GM12878 (cell line): ENCODE results near the gene SPC24. TPM values are rescaled to one million over a fixed set of nuclear protein-coding genes. Genes with fewer than 3 reads are reported as not detected.

ENCODE experiments used
- ATAC-seq: fragments of 200-7000 bp; cut with Tn5 transposase; 3 replicates; pipeline ENCODE4 v1.9.1; 2020; ENCODE audit warnings: mild to moderate bottlenecking, moderate library complexity
- BruUV-seq: library from RNA; stranded (reverse); fragments of 400-500 nt; replicated peaks from 2 replicates; lab custom pipeline; 2021; lab: Mats Ljungman, UMichigan
- CTCF ChIA-PET: fragments of 300-600 bp; sonication (Branson Sonifier 250); formaldehyde crosslinking; extraction: SDS; loops from one replicate; lab custom pipeline; 2021; ENCODE audit warnings: inconsistent platforms; lab: Yijun Ruan, JAX
- POLR2A ChIA-PET: fragments of 350-600 bp; formaldehyde crosslinking; extraction: SDS; loops from one replicate; lab custom pipeline; 2021; ENCODE audit warnings: inconsistent platforms; lab: Charles Lee
- RAD21 ChIA-PET: fragments of 300-600 bp; sonication (Branson Sonifier 250); formaldehyde crosslinking; loops from one replicate; lab custom pipeline; 2023; ENCODE audit warnings: antibody characterized with exemption; ENCODE audit not compliant: unreplicated experiment; lab: Charles Lee
- SMC1A ChIA-PET: fragments of 300-600 bp; sonication (Branson Sonifier 250); formaldehyde crosslinking; loops from one replicate; lab custom pipeline; 2023; ENCODE audit not compliant: unreplicated experiment, uncharacterized antibody; lab: Charles Lee
- DNase-seq: peaks from one replicate; pipeline ENCODE4 v3.0.0-alpha.2; 2011; ENCODE audit warnings: low read depth, low spot score
- FAIRE-seq: peaks from 3 replicates; lab custom pipeline; 2011; peaks lifted over from hg19 to GRCh38; lab: Jason Lieb, UNC
- H2AFZ ChIP-seq: 2 replicates; pipeline ENCODE4 v1.6.0; 2011; ENCODE audit warnings: low read depth, low read length, control low read depth; ENCODE audit not compliant: control insufficient read depth
- H3K27ac ChIP-seq: 2 replicates; pipeline ENCODE4 v1.5.1; 2011; ENCODE audit warnings: control low read depth; ENCODE audit not compliant: control insufficient read depth, insufficient read depth
- H3K27me3 ChIP-seq, 2 experiments: replicated peaks in 1 of 2; 2 replicates each; pipeline versions ENCODE4 v1.6.0 to v1.6.1; 2011; ENCODE audit warnings: low read length in 1 of 2; ENCODE audit not compliant: control insufficient read depth in 2 of 2, insufficient read depth in 2 of 2
- H3K36me3 ChIP-seq, 2 experiments: 2 replicates each; pipeline ENCODE4 v1.5.1; 2011; ENCODE audit warnings: low read length in 1 of 2; ENCODE audit not compliant: control insufficient read depth in 2 of 2, insufficient read depth in 2 of 2
- H3K4me1 ChIP-seq: 2 replicates; pipeline ENCODE4 v1.6.1; 2011; ENCODE audit warnings: mild to moderate bottlenecking, low read length, moderate library complexity, mixed read lengths; ENCODE audit not compliant: control insufficient read depth, insufficient read depth
- H3K4me2 ChIP-seq: 2 replicates; pipeline ENCODE4 v1.6.0; 2011; ENCODE audit warnings: control low read depth; ENCODE audit not compliant: control insufficient read depth, insufficient read depth
- H3K4me3 ChIP-seq: fragments of 200-600 bp; sonication (generic); 2 replicates; pipeline ENCODE4 v1.5.1; 2016
- H3K79me2 ChIP-seq: 2 replicates; pipeline ENCODE4 v1.6.0; 2011; ENCODE audit warnings: low read length; ENCODE audit not compliant: control insufficient read depth, insufficient read depth
- H3K9ac ChIP-seq: 2 replicates; pipeline ENCODE4 v1.8.0; 2011; ENCODE audit warnings: low read length, control low read depth, mixed read lengths; ENCODE audit not compliant: control insufficient read depth, insufficient read depth
- H3K9me3 ChIP-seq: replicated peaks from 3 replicates; pipeline ENCODE4 v1.5.1; 2011; ENCODE audit warnings: mild to moderate bottlenecking, low read length; ENCODE audit not compliant: control insufficient read depth, insufficient read depth
- H4K20me1 ChIP-seq: 2 replicates; pipeline ENCODE4 v1.6.0; 2011; ENCODE audit not compliant: control insufficient read depth, insufficient read depth
- BCL11A ChIP-seq: IDR thresholded peaks from 2 replicates; pipeline ENCODE4 v1.6.1; 2011; ENCODE audit warnings: low read depth, low read length
- CEBPB ChIP-seq, 2 experiments: fragments of 150-350 bp in 1 of 2; IDR thresholded peaks; 2 replicates each; pipeline ENCODE4 v1.6.1; 2012 to 2014; ENCODE audit warnings: low read depth in 2 of 2, low read length in 2 of 2, borderline replicate concordance in 1 of 2, inconsistent platforms in 1 of 2
- CHD1 ChIP-seq: IDR thresholded peaks from 2 replicates; pipeline ENCODE4 v1.6.1; 2012; ENCODE audit warnings: low read depth, low read length, improper control_type of control experiment
- CUX1 ChIP-seq: IDR thresholded peaks from 2 replicates; pipeline ENCODE4 v1.6.1; 2012; ENCODE audit warnings: improper control_type of control experiment, low read depth, low read length; ENCODE audit not compliant: insufficient replicate concordance
- DPF2 ChIP-seq: fragments of 450-650 bp; IDR thresholded peaks from 2 replicates; pipeline ENCODE4 v1.6.1; 2017; ENCODE audit warnings: mild to moderate bottlenecking
- ETV6 ChIP-seq, 2 experiments: fragments of 450-650 bp in 1 of 2; IDR thresholded peaks in 1 of 2; conservative IDR thresholded peaks in 1 of 2; 2 replicates each; pipeline ENCODE4 v1.6.1; 2014; ENCODE audit warnings: antibody characterized with exemption in 1 of 2, borderline replicate concordance in 1 of 2, low read depth in 1 of 2, mild to moderate bottlenecking in 1 of 2, moderate library complexity in 1 of 2
- IKZF2 ChIP-seq, 2 experiments: fragments of 450-650 bp; IDR thresholded peaks; 2 replicates each; pipeline ENCODE4 v1.6.1; 2017; ENCODE audit warnings: mild to moderate bottlenecking in 2 of 2, moderate library complexity in 2 of 2
- IRF4 ChIP-seq: IDR thresholded peaks from 2 replicates; pipeline ENCODE4 v1.6.1; 2011; ENCODE audit warnings: low read depth, low read length
- MEF2B ChIP-seq: fragments of 450-650 bp; IDR thresholded peaks from 2 replicates; pipeline ENCODE4 v1.6.1; 2018; ENCODE audit warnings: mild to moderate bottlenecking, moderate library complexity; ENCODE audit not compliant: partially characterized antibody, poor library complexity, severe bottlenecking
- NFXL1 ChIP-seq: fragments of 450-650 bp; IDR thresholded peaks from 2 replicates; pipeline ENCODE4 v1.6.1; 2017; ENCODE audit warnings: antibody characterized with exemption, mild to moderate bottlenecking, borderline replicate concordance
- PAX8 ChIP-seq: fragments of 450-650 bp; IDR thresholded peaks from 2 replicates; pipeline ENCODE4 v1.6.1; 2017; ENCODE audit warnings: mild to moderate bottlenecking, moderate library complexity
- POLR2A ChIP-seq: IDR thresholded peaks from 2 replicates; pipeline ENCODE4 v1.6.1; 2011; ENCODE audit warnings: low read depth, mild to moderate bottlenecking, low read length
- SMC3 ChIP-seq: IDR thresholded peaks from 2 replicates; pipeline ENCODE4 v1.6.1; 2011; ENCODE audit warnings: low read length, improper control_type of control experiment, borderline replicate concordance
- TBL1XR1 ChIP-seq: IDR thresholded peaks from 2 replicates; pipeline ENCODE4 v1.6.1; 2012; ENCODE audit warnings: low read depth, low read length, improper control_type of control experiment
- WGBS: methylation state at CpG from one replicate; pipeline ENCODE4 v1.1.6; 2016; ENCODE audit warnings: low lambda C conversion rate; ENCODE audit not compliant: insufficient replicate concordance, insufficient coverage; ENCODE audit errors: missing lambda C conversion rate; 5-methylcytosine and 5-hydroxymethylcytosine counted together
- in situ Hi-C: fragments of 300-500 bp; cut with MboI; formaldehyde crosslinking; loops from 9 replicates; pipeline ENCODE4 v1.14.3; 2018; ENCODE audit warnings: mixed read lengths
- intact Hi-C: fragments of 100-400 bp; cut with micrococcal nuclease; formaldehyde crosslinking; loops from one replicate; pipeline ENCODE4 v1.14.2; 2022; ENCODE audit not compliant: unreplicated experiment
- polyA plus RNA-seq, 11 experiments: library from polyadenylated mRNA; depleted of rRNA in 4 of 11; unstranded in 6 of 11; stranded (reverse) in 5 of 11; fragments of >200 nt; fragmentation: Nextera tagmentation in 4 of 11; fragmentation: Illumina TruSeq in 1 of 11; extraction: Ambion mirVana in 4 of 11; extraction: Trizol in 1 of 11; gene quantifications; 1 replicate in 1 of 11; 2 replicates in 10 of 11; pipeline versions ENCODE4 v1.2.1 to v1.2.3, GENCODE V29; 2011 to 2016; ENCODE audit warnings: inconsistent platforms in 2 of 11, missing spikeins in 2 of 11, low read depth in 1 of 11
- total RNA-seq, 4 experiments: library from RNA; depleted of rRNA in 3 of 4; stranded (reverse); fragments of >200 nt in 3 of 4; fragmentation: Illumina TruSeq in 1 of 4; extraction: Trizol in 1 of 4; gene quantifications; 2 replicates each; pipeline versions ENCODE4 v1.2.1 to v1.2.3, GENCODE V29; 2013 to 2021
- TF ChIP-seq, protein P1 (sequence below): IDR thresholded peaks from 2 replicates; pipeline ENCODE4 v1.6.1; 2011; ENCODE audit warnings: mild to moderate bottlenecking, low read depth, low read length, moderate library complexity; ENCODE audit not compliant: insufficient replicate concordance

The SPC24 gene
- total and polyA plus RNA-seq, 10 of the 15 experiments (the other 5 are each of a cell fraction or from before 2014, with no cell fraction given), result 9.4 to 72.6 (median 40.7) TPM

DNA sequence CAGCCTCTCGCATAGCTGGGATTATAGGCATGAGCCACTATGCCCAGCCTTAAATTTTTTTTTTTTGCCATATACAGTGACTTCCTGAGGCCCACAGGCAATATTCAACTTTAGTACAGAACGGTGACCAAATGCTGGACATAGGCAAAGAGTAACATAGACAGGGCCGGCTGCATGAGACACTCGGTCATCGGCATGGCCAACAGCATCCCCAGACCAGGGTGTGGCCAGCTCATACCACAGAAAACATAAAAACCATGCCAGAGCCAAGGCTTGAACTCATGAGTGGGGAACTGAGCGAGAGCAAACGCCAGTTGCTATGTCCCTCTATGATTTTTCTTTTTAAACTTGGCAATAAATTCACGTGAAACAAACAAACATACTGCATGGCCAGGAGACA lies 24.8 kb upstream of the SPC24 start:
- TF ChIP-seq SMC3 (no peak), IRF4 (no peak), PAX8 (no peak), CEBPB (IDR thresholded peaks at IDR 0.05; ENCODE audit: borderline replicate concordance in 1 of 2, low read depth in 2 of 2, low read length in 2 of 2) (no peak), DPF2 (no peak), TBL1XR1 (no peak), MEF2B (peak; percentile 19), NFXL1 (no peak), POLR2A (no peak), BCL11A (no peak), IKZF2 (IDR thresholded peaks at IDR 0.05) (no peak), CUX1 (no peak), CHD1 (no peak), ETV6 (conservative IDR thresholded peaks at IDR 0.05 in 1 of 2, IDR thresholded peaks at IDR 0.05 in 1 of 2; ENCODE audit: borderline replicate concordance in 1 of 2, low read depth in 1 of 2) (0 out of 4 replicates have a peak, but pooled peaks of 1 of the 2 experiments have one; percentile 4)
- TF ChIP-seq, protein P1, sequence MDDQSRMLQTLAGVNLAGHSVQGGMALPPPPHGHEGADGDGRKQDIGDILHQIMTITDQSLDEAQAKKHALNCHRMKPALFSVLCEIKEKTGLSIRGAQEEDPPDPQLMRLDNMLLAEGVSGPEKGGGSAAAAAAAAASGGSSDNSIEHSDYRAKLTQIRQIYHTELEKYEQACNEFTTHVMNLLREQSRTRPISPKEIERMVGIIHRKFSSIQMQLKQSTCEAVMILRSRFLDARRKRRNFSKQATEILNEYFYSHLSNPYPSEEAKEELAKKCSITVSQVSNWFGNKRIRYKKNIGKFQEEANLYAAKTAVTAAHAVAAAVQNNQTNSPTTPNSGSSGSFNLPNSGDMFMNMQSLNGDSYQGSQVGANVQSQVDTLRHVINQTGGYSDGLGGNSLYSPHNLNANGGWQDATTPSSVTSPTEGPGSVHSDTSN, result no peak
- intact Hi-C loops, result no loop called here
- POLR2A ChIA-PET, result interaction anchor here (1.0 kb wide), 2 partner anchors 23 to 88 kb away, joined by 3 to 4 read pairs; no protein-coding TSS in a partner anchor
- Histone ChIP-seq H3K9ac (peak overlapping the region; percentile 87; the same call in 1 of the 2 replicates), H3K4me2 (peak overlapping the region; percentile 97), H3K4me1 (peaks cover 20% of the 10 kb centered on the region), H4K20me1 (no peaks in the 10 kb centered on the region), H3K27me3 (no peaks in the 10 kb centered on the region), H3K79me2 (no peaks in the 10 kb centered on the region), H2AFZ (peak overlapping the region; percentile 95), H3K27ac (peak overlapping the region; percentile 86), H3K36me3 (no peaks in the 10 kb centered on the region; a peak in 1 of 4 replicates), H3K4me3 (peak overlapping the region; percentile 62; the same call in 1 of the 2 replicates), H3K9me3 (peaks cover 3% of the 10 kb centered on the region; the same call in 1 of the 3 replicates)
- FAIRE-seq (no peak), ATAC-seq (peak; percentile 36; the same call in 2 of the 3 replicates), DNase-seq (no peak)
- CTCF ChIA-PET, result interaction anchor here (1.1 to 1.9 kb wide), 3 partner anchors 12 to 239 kb away, joined by 3 to 5 read pairs (median 5); no protein-coding TSS in a partner anchor
- in situ Hi-C loops, result no loop called here
- RAD21 ChIA-PET, result interaction anchor here (0.6 to 1.5 kb wide), 3 partner anchors 9 to 93 kb away, joined by 3 to 4 read pairs (median 3); no protein-coding TSS in a partner anchor
- no TSS peak for BruUV-seq
- SMC1A ChIA-PET, result interaction anchor here (0.9 to 1.1 kb wide), 3 partner anchors 15 to 159 kb away, joined by 3 read pairs; partner anchors contain the start of genes RAB3D and SPC24
- 23% methylated on average over 8 of the region's 8 CpGs for WGBS
